ENCODE measurements around the gene CDCA3.

CDCA3 gene

GRCh38 chr12:6832125-6832524, 19.0 kb downstream of the CDCA3 start:
- no peak for DNase-seq (ENCODE audit: low read depth in 3 of 3)

- no peak for DNase-seq (ENCODE audit: low read depth in 3 of 3)
Observed at GRCh38 chr12:6831450-6831995, 19.6 kb downstream of the CDCA3 start.

GRCh38 chr12:6830999-6831398, 20.1 kb downstream of the CDCA3 start:
- no peak for DNase-seq (ENCODE audit: low read depth in 3 of 3)

GRCh38 chr12:6830286-6830890, 20.7 kb downstream of the CDCA3 start:
- DNase-seq (ENCODE audit: low read depth in 3 of 3) = no peak

- DNase-seq (ENCODE audit: low read depth in 3 of 3) = no peak
Observed at GRCh38 chr12:6829536-6830220, 21.4 kb downstream of the CDCA3 start.

- peak in 1 of 3 experiments; percentile 42 for DNase-seq (ENCODE audit: low read depth in 3 of 3)
Observed at GRCh38 chr12:6828781-6829535, 22.1 kb downstream of the CDCA3 start.

- DNase-seq (ENCODE audit: low read depth in 3 of 3) = no peak
Observed at GRCh38 chr12:6827982-6828780, 22.9 kb downstream of the CDCA3 start, which contains the start of gene P3H3. TSS of gene P3H3 (plus strand) at chr12:6828407. CDS start at chr12:6828441, 34 bp downstream.

GRCh38 chr12:6827437-6827911, 23.6 kb downstream of the CDCA3 start:
- peak in 2 of 3 experiments; percentile 17 to 26 for DNase-seq (ENCODE audit: low read depth in 3 of 3)

GRCh38 chr12:6826734-6827436, 24.2 kb downstream of the CDCA3 start:
- DNase-seq (ENCODE audit: low read depth in 3 of 3) = no peak

GRCh38 chr12:6826125-6826733, 24.9 kb downstream of the CDCA3 start:
- DNase-seq (ENCODE audit: low read depth in 3 of 3) = no peak

GRCh38 chr12:6825398-6826124, 25.5 kb downstream of the CDCA3 start:
- peak; percentile 65 to 82 (median 74) for DNase-seq (ENCODE audit: low read depth in 3 of 3)

- no peak for DNase-seq (ENCODE audit: low read depth in 3 of 3)
Observed at GRCh38 chr12:6824901-6825381, 26.1 kb downstream of the CDCA3 start.

- DNase-seq (ENCODE audit: low read depth in 3 of 3) = no peak
Observed at GRCh38 chr12:6824085-6824775, 26.9 kb downstream of the CDCA3 start.

- no peak for DNase-seq (ENCODE audit: low read depth in 3 of 3)
Observed at GRCh38 chr12:6823182-6824084, 27.7 kb downstream of the CDCA3 start.

GRCh38 chr12:6822426-6823135, 28.5 kb downstream of the CDCA3 start:
- no peak for DNase-seq (ENCODE audit: low read depth in 3 of 3)

- no peak for DNase-seq (ENCODE audit: low read depth in 3 of 3)
Observed at GRCh38 chr12:6821591-6822425, 29.3 kb downstream of the CDCA3 start, which contains the start of gene GPR162. TSS of gene GPR162 (plus strand) at chr12:6821821. CDS start at chr12:6823899, 2,078 bp downstream.

Data from stimulated activated CD4-positive, alpha-beta T cell treated with anti-CD3 and anti-CD28 coated beads, TNF-alpha, amount 100 ng/mL, for 4 hours (primary cell).